Measurements from ENCODE around the gene CDC42BPA. TPM values are rescaled to one million over a fixed set of nuclear protein-coding genes. Genes with fewer than 3 reads are reported as not detected.

Gene CDC42BPA
- total RNA-seq, 1 experiment from 2014 or later = 30.1 TPM

DNA sequence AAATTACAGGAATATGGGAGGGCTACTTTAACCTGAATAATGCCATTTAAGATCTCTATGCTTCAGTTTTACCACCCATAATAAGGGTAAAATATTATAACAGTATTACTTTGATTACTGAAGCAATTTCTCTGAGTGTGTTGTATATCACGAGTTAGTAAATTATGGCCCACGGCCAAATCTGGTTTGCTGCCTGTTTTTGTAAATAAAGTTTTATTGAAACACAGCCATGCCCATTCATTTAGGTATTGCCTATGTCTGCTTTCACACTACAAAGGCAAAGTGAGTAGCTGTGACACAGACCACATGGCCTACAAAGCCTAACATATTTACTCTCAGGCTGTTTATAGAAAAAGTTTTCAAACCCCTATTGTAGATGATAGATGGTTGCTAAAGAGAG lies 156.8 kb downstream of the CDC42BPA start:
- H3K27ac ChIP-seq (ENCODE audit: insufficient read length, low read depth, low read length) = no peak overlapping the region
- H2AK5ac ChIP-seq (ENCODE audit: insufficient read length, low read length) = no peak overlapping the region
- no peak overlapping the region for H4K5ac ChIP-seq (ENCODE audit: insufficient read length, low read depth, low read length)
- H4K20me1 ChIP-seq (ENCODE audit: control insufficient read depth, insufficient read depth, insufficient read length) = no peaks in the 10 kb centered on the region
- no peak overlapping the region for H2BK20ac ChIP-seq (ENCODE audit: low read depth, low read length, poor library complexity, severe bottlenecking)
- H3K23ac ChIP-seq (ENCODE audit: insufficient read length, low read depth, low read length) = no peak overlapping the region
- H3K4me1 ChIP-seq (ENCODE audit: insufficient read depth, low read length) = no peaks in the 10 kb centered on the region
- no peaks in the 10 kb centered on the region for H3K27me3 Mint-ChIP-seq (ENCODE audit: low read depth)
- H3K18ac ChIP-seq (ENCODE audit: insufficient read length, low read depth, low read length) = no peak overlapping the region
- H2BK5ac ChIP-seq (ENCODE audit: insufficient read length, low read length) = no peak overlapping the region
- no peak for DNase-seq
- peaks cover 0 to 10% (median 1%) of the 10 kb centered on the region in 3 experiments; a peak in 4 of 7 replicates for H3K36me3 Mint-ChIP-seq (ENCODE audit: insufficient read depth in 1 of 3, low read depth in 3 of 3)
- H2BK12ac ChIP-seq (ENCODE audit: insufficient read length, low read depth, low read length) = no peak overlapping the region
- H3K23me2 ChIP-seq (ENCODE audit: insufficient read length, low read depth, low read length, poor library complexity, severe bottlenecking) = no peaks in the 10 kb centered on the region
- no peaks in the 10 kb centered on the region for H3K79me1 ChIP-seq (ENCODE audit: insufficient read depth, low read depth, low read length, poor library complexity, severe bottlenecking)
- H3K4me1 Mint-ChIP-seq = peaks cover 0 to under 1% of the 10 kb centered on the region in 2 experiments; a peak in 2 of 4 replicates
- H2BK120ac ChIP-seq (ENCODE audit: low read depth, low read length, poor library complexity, severe bottlenecking) = no peak overlapping the region
- TF ChIP-seq, protein P1, sequence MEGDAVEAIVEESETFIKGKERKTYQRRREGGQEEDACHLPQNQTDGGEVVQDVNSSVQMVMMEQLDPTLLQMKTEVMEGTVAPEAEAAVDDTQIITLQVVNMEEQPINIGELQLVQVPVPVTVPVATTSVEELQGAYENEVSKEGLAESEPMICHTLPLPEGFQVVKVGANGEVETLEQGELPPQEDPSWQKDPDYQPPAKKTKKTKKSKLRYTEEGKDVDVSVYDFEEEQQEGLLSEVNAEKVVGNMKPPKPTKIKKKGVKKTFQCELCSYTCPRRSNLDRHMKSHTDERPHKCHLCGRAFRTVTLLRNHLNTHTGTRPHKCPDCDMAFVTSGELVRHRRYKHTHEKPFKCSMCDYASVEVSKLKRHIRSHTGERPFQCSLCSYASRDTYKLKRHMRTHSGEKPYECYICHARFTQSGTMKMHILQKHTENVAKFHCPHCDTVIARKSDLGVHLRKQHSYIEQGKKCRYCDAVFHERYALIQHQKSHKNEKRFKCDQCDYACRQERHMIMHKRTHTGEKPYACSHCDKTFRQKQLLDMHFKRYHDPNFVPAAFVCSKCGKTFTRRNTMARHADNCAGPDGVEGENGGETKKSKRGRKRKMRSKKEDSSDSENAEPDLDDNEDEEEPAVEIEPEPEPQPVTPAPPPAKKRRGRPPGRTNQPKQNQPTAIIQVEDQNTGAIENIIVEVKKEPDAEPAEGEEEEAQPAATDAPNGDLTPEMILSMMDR (conservative IDR thresholded peaks at IDR 0.05) = no peak
- no peak overlapping the region for H3K56ac ChIP-seq (ENCODE audit: insufficient read length, low read depth, low read length)
- no peak overlapping the region for H3K4me2 ChIP-seq (ENCODE audit: insufficient read depth, insufficient read length, low read length)
- no peaks in the 10 kb centered on the region for H3K79me2 ChIP-seq (ENCODE audit: insufficient read depth, low read length)
- no peak overlapping the region for H4K91ac ChIP-seq (ENCODE audit: insufficient read length, low read depth, low read length)
- H3K9me3 ChIP-seq (ENCODE audit: control insufficient read depth, low read depth, low read length) = no peaks in the 10 kb centered on the region
- H2BK15ac ChIP-seq (ENCODE audit: low read depth, low read length) = no peak overlapping the region
- no peak overlapping the region for H3T11ph ChIP-seq (ENCODE audit: low read length)
- H3K4me3 Mint-ChIP-seq = no peak overlapping the region
- H3K27ac Mint-ChIP-seq = no peak overlapping the region
- no peak overlapping the region for H3K14ac ChIP-seq (ENCODE audit: insufficient read depth, low read length)
- no peaks in the 10 kb centered on the region for H3K9me3 Mint-ChIP-seq
- no peak overlapping the region for H4K8ac ChIP-seq (replicated peaks; ENCODE audit: insufficient read length, low read depth, low read length)
- H3K4ac ChIP-seq (ENCODE audit: low read depth, low read length) = no peak overlapping the region
- no CpG with 5 or more reads among the region's 2 CpGs for WGBS (ENCODE audit: extremely low coverage, insufficient read length, low lambda C conversion rate)
- no peak overlapping the region for H3K9ac ChIP-seq (ENCODE audit: extremely low read depth, insufficient read length, low read length)
- no peak overlapping the region for H2AFZ ChIP-seq (ENCODE audit: low read length)
- H3K27me3 ChIP-seq (ENCODE audit: insufficient read depth, low read length) = no peaks in the 10 kb centered on the region

All from H9 (cell line).